ENCODE data around the gene HABP4. TPM values are rescaled to one million over a fixed set of nuclear protein-coding genes. Genes with fewer than 3 reads are reported as not detected.

The HABP4 gene
- total RNA-seq, 3 donors from 2014 or later (not counting 1 experiment from before 2014, with no cell fraction given) = 3.0 to 3.9 (median 3.6) TPM

DNA sequence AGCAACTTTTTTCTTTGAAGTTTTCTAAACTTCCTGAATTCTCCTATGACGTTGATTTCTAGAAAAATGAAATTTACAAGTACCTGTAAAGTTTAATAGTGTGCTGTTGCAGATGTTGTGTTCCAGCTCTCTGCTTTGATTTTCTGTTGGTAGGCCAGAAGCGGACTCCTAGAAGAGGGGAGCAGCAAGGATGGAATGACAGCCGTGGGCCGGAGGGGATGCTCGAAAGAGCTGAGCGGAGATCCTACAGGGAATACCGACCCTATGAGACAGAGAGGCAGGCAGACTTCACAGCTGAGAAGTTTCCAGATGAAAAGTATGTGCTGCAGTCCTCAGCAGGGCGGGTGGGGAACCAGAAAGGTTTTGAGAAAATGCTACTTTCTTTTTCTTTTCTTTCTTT is 8.3 kb downstream of the HABP4 start:
- peaks cover 6% of the 10 kb centered on the region for H3K36me3 Mint-ChIP-seq
- Histone ChIP-seq H3K36me3 (ENCODE audit: control insufficient read depth, insufficient read depth, low read length) (no peaks in the 10 kb centered on the region), H3K9me3 (ENCODE audit: control insufficient read depth, insufficient read depth, low read length) (no peaks in the 10 kb centered on the region), H3K27ac (ENCODE audit: low read length) (no peak overlapping the region), H3K4me1 (ENCODE audit: control insufficient read depth, insufficient read depth, low read length) (no peaks in the 10 kb centered on the region), H3K4me3 (ENCODE audit: low read length) (no peak overlapping the region), H3K27me3 (ENCODE audit: control insufficient read depth, insufficient read depth, low read length) (no peaks in the 10 kb centered on the region)
- WGBS (ENCODE audit: insufficient coverage) = 93% methylated on average over 8 of the region's 8 CpGs
- H3K4me3 Mint-ChIP-seq = no peak overlapping the region
- H3K4me1 Mint-ChIP-seq = peaks cover 0 to 4% of the 10 kb centered on the region in 2 donors
- intact Hi-C loops (cut with micrococcal nuclease) = loop anchor here (10.0 kb wide), 1 partner anchor 197 kb away; the partner anchor contains the start of gene PRXL2C
- DNase-seq = no peak
- TF ChIP-seq, protein P1, sequence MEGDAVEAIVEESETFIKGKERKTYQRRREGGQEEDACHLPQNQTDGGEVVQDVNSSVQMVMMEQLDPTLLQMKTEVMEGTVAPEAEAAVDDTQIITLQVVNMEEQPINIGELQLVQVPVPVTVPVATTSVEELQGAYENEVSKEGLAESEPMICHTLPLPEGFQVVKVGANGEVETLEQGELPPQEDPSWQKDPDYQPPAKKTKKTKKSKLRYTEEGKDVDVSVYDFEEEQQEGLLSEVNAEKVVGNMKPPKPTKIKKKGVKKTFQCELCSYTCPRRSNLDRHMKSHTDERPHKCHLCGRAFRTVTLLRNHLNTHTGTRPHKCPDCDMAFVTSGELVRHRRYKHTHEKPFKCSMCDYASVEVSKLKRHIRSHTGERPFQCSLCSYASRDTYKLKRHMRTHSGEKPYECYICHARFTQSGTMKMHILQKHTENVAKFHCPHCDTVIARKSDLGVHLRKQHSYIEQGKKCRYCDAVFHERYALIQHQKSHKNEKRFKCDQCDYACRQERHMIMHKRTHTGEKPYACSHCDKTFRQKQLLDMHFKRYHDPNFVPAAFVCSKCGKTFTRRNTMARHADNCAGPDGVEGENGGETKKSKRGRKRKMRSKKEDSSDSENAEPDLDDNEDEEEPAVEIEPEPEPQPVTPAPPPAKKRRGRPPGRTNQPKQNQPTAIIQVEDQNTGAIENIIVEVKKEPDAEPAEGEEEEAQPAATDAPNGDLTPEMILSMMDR (IDR thresholded peaks at IDR 0.05) = no peak
- ATAC-seq = no peak
- H3K27ac Mint-ChIP-seq = no peak overlapping the region
- H3K9me3 Mint-ChIP-seq = no peaks in the 10 kb centered on the region
- H3K27me3 Mint-ChIP-seq (ENCODE audit: low read depth in 2 of 2) = peaks cover 0 to 4% of the 10 kb centered on the region in 2 donors

DNA sequence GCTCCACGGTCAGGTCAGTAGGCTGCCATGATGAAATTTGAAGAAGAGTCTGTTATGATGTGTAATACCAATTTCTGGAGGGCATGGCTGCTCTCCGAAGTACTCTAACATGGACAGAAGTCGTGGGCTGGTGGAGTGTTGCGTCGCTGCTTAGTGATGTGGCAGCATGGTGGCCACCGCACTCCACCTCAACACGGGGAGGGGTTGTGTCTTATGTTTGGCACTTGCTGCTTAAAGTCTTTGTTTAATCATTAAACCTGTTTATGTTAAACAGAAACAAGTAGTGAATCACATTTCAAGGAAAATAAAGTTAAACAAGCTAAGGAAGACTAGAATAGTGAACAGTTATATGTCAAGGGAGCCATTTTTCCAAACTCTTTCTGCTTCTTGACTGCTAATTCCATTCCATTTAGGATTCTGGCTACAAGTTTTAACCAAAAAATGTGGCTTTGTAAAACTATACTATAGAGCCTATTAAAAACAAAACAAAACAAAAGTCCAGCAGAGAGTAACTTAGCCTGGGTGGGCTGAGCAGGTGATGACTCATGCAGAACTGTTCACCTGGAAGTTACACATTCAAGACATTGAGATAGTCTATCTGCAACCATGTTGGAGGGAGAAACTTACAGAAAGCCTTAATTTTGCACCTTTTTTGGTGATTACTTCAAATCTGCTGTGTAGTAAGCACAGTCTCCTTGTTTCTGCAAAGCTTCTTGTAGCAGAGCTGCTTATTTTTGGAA is 9.5 kb downstream of the HABP4 start:
- ATAC-seq (no peak), DNase-seq (no peak)
- H3K27me3 ChIP-seq (ENCODE audit: control insufficient read depth, insufficient read depth, low read length) = no peaks in the 10 kb centered on the region
- peaks cover 6% of the 10 kb centered on the region for H3K36me3 Mint-ChIP-seq
- no peaks in the 10 kb centered on the region for H3K9me3 ChIP-seq (ENCODE audit: control insufficient read depth, insufficient read depth, low read length)
- H3K4me1 Mint-ChIP-seq = no peaks in the 10 kb centered on the region
- H3K27ac ChIP-seq (ENCODE audit: low read length) = no peak overlapping the region
- H3K4me1 ChIP-seq (ENCODE audit: control insufficient read depth, insufficient read depth, low read length) = no peaks in the 10 kb centered on the region
- 100% methylated on average over 7 of the region's 7 CpGs for WGBS (ENCODE audit: insufficient coverage)
- no peaks in the 10 kb centered on the region for H3K36me3 ChIP-seq (ENCODE audit: control insufficient read depth, insufficient read depth, low read length)
- H3K9me3 Mint-ChIP-seq = no peaks in the 10 kb centered on the region
- intact Hi-C loops (cut with micrococcal nuclease) = loop anchor here (10.0 kb wide), 1 partner anchor 195 kb away; the partner anchor contains the start of gene PRXL2C
- no peak overlapping the region for H3K4me3 Mint-ChIP-seq
- no peak overlapping the region for H3K27ac Mint-ChIP-seq
- H3K4me3 ChIP-seq (ENCODE audit: low read length) = no peak overlapping the region
- no peaks in the 10 kb centered on the region for H3K27me3 Mint-ChIP-seq (ENCODE audit: low read depth in 2 of 2)
- TF ChIP-seq, protein P1 (IDR thresholded peaks at IDR 0.05) = no peak

GRCh38 chr9:96460470-96460869 is 10.5 kb downstream of the HABP4 start:
- Mint-ChIP-seq H3K4me3 (no peak overlapping the region), H3K4me1 (no peaks in the 10 kb centered on the region), H3K36me3 (peaks cover 6% of the 10 kb centered on the region), H3K27me3 (ENCODE audit: low read depth in 2 of 2) (no peaks in the 10 kb centered on the region), H3K27ac (no peak overlapping the region), H3K9me3 (no peaks in the 10 kb centered on the region)
- H3K9me3 ChIP-seq (ENCODE audit: control insufficient read depth, insufficient read depth, low read length) = no peaks in the 10 kb centered on the region
- H3K4me3 ChIP-seq (ENCODE audit: low read length) = no peak overlapping the region
- TF ChIP-seq, protein P1 (IDR thresholded peaks at IDR 0.05) = no peak
- no peaks in the 10 kb centered on the region for H3K36me3 ChIP-seq (ENCODE audit: control insufficient read depth, insufficient read depth, low read length)
- 91% methylated on average over 5 of the region's 5 CpGs for WGBS (ENCODE audit: insufficient coverage)
- ATAC-seq (no peak), DNase-seq (no peak)
- no peak overlapping the region for H3K27ac ChIP-seq (ENCODE audit: low read length)
- intact Hi-C loops (cut with micrococcal nuclease) = no loop called here
- no peaks in the 10 kb centered on the region for H3K4me1 ChIP-seq (ENCODE audit: control insufficient read depth, insufficient read depth, low read length)
- no peaks in the 10 kb centered on the region for H3K27me3 ChIP-seq (ENCODE audit: control insufficient read depth, insufficient read depth, low read length)

DNA sequence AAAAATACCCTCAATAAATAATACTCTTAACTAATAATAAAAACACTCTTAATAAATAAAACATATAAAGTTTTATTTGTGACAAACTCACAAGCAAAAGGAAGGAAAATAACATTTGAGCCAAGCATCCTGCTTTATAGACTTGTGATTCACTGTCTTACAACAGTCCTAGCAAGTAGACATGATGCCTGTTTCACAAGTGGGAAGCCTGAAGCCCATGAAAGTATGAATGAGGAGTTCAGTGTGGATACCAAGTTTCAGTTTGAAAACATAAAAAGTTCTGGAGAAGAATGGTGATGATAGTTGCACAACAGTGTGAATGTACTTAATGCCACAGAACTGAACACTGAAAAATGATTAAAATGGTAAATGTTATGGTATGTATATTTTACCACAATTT is 10.9 kb downstream of the HABP4 start:
- Histone ChIP-seq H3K9me3 (ENCODE audit: control insufficient read depth, insufficient read depth, low read length) (no peaks in the 10 kb centered on the region), H3K27me3 (ENCODE audit: control insufficient read depth, insufficient read depth, low read length) (no peaks in the 10 kb centered on the region), H3K36me3 (ENCODE audit: control insufficient read depth, insufficient read depth, low read length) (no peaks in the 10 kb centered on the region), H3K4me1 (ENCODE audit: control insufficient read depth, insufficient read depth, low read length) (no peaks in the 10 kb centered on the region), H3K27ac (ENCODE audit: low read length) (no peak overlapping the region), H3K4me3 (ENCODE audit: low read length) (no peak overlapping the region)
- Mint-ChIP-seq H3K27ac (no peak overlapping the region), H3K36me3 (peaks cover 6% of the 10 kb centered on the region), H3K4me1 (no peaks in the 10 kb centered on the region), H3K27me3 (ENCODE audit: low read depth in 2 of 2) (no peaks in the 10 kb centered on the region), H3K9me3 (no peaks in the 10 kb centered on the region), H3K4me3 (no peak overlapping the region)
- intact Hi-C loops (cut with micrococcal nuclease) = no loop called here
- TF ChIP-seq, protein P1 (IDR thresholded peaks at IDR 0.05) = no peak
- no peak for DNase-seq
- ATAC-seq = no peak
